CD4-positive, alpha-beta T cell treated with Interleukin-6 for 4 hours (primary cell): ENCODE results near the gene PTPRG.
A peak's percentile ranks its signal among the peaks of the same experiment; 100 is the strongest.

ENCODE experiments used
- DNase-seq: peaks from one replicate; pipeline ENCODE4 v3.0.0-alpha.2; 2020; ENCODE audit warnings: mixed read lengths

Gene PTPRG

GRCh38 chr3:62261121-62261520 lies 699.8 kb downstream of the PTPRG start:
- DNase-seq: no peak

DNA sequence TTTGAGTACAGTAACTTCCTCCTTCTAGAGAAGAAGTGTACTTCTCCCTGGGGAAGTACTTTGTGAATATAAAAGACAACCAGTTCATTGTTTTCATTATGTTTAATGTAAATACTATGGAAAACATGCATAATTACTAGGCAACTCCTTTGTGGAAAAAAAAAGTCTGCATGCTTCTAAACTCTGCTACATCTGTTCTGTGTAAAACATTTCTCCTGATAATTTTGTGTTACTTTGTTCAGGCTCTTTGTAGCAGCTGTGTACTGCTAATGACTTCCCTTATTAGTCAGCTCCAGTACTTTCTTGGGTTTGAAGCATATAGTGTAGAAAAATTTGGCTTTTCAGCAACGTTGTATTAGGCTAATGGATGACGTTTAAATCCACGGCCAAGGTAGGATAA lies 700.4 kb downstream of the PTPRG start:
- DNase-seq: no peak

- DNase-seq: no peak
Measured at GRCh38 chr3:62265528-62265927, 704.2 kb downstream of the PTPRG start.

- no peak for DNase-seq
Measured at GRCh38 chr3:62266668-62267283, 705.4 kb downstream of the PTPRG start.

DNA sequence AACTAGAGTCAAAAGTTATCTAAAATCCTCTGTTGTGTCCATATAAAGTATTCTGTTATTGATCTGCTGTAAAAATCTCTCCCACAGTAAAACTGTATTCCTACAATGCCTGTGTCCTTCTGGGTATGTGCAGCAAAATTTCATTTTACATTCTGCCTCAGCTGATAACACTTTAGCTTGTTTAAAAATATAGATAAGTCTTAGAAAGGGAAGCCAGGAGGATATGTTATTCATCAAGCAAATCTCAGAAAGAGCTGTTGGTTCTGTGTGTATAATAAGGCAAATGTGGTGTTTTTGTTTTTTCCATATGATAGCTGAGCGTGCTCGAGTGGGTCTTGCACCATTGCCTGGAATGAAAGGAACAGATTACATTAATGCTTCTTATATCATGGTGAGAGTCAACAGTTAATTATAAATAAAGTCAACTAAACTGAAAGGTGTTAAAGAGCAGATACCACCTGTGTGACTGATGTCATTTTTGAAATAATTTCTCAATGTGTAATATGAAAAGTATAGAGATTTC lies 715.3 kb downstream of the PTPRG start:
- DNase-seq: no peak

- DNase-seq: no peak
Measured at GRCh38 chr3:62277450-62277849, 716.1 kb downstream of the PTPRG start.

DNA sequence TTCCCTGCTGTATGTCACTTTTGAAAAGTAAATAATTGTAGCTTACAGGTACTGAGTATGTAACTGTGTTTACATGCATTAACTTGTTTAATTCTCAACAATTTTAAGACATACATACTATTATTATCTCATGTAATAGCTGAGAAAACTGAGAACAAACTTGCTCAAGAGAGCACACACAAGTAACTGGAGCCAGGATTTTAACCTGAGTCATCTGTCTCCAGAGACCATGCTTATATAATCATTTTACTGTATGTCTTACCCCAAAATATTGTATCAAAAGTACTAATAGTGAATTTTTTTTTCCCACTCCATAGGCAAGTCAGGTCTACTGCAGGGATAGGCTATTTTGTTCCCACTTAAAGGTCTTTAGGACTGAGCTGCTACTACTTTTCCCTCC lies 716.6 kb downstream of the PTPRG start:
- DNase-seq: no peak

DNA sequence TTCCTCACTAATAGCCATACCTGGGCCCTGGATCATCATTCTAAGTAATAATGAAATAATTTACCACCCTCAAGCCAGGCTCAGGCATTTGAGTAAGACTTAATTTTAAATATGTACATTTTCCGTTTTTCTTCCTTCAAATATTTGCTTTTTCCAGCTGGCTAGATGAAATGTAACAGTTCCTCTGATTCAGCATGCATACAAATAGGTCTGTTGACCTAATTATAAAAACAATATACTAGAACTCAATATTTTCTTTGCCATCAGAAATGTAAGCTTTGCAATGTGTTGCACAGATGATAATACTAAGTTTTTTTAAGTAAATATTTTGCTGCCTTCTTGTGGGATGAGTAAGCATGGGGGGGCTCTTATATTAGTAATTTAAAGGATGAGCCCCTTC lies 720.4 kb downstream of the PTPRG start:
- DNase-seq: no peak

DNA sequence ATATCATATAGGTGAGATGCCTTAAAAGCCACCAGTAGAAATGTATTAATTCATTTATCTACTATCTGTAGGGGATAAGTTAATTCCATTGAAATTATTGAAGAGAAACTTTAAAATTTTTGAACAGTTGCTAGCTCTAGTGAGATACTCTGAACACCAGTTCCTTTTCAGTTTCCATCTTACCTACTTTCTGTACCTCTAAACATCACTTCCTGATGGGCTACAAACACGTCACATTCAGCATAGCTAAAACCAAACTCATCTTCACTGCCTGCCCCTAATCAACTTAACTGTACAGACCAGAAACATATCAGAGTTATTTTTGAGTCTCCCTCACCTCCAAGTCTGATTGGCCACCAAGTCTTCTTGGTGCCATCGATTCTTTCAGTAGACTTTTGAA lies 723.1 kb downstream of the PTPRG start:
- no peak for DNase-seq

DNA sequence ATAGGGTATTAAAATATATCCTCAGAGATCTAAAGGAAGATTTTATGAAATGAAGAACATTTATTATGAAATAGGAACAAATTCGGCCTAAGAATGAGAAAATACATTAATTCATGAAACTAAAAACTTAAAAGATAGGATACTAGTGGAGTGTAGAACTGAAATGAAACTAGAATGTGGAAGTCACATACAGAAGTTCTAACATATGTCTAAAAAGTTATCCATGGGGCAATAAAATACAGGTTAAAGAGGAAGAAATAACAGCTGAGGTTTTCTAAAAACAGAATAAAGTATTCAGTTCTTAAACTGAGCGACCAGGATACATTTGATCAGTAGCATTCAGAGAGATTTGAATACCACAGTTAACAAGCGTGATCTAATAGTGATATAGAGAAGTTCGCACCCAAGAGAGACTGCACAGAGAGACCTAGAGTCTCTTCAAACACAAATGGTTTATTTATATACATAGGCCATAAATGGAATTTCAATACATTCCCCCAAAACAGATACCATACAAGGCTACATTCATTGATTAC lies 726.1 kb downstream of the PTPRG start:
- no peak for DNase-seq

DNA sequence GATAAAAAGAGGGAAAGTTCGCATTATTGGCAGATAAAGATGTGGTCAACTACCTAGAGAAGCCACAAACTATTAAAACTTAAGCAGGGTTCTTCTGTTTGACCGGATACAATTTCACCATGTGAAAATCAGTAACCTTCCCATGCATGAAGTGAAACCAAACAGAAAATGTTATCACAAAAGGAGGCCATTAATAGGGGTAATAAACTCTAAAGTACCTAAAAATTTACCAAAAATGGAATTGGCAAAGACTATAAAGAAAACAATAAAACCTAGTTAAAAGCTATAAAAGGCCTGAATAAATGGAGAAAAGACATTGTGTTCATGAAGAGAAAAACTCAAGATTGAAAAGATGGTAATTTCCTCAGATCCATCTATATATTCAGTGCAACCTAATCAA lies 728.6 kb downstream of the PTPRG start:
- no peak for DNase-seq

- no peak for DNase-seq
Measured at GRCh38 chr3:62293051-62293780, 731.8 kb downstream of the PTPRG start.

GRCh38 chr3:62295571-62295970 lies 734.2 kb downstream of the PTPRG start:
- no peak for DNase-seq

DNA sequence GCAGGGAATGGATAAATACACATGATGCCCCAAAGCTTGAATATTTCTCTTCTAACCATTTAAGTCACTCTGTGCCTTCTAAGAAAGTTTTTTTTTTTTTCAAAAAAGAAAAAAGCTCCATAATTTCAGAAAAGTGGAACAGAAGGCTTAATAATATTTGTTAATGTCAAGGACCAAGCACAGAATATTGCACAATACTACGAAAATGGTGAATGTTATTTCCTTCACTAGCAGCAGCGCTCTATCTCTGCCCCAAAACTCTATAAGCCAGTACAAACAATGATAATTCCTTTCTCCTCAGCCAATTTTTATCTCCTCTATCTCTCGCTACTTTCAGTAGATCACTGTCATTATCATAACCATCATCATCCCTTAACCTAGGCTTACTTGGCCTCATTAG lies 739.2 kb downstream of the PTPRG start:
- no peak for DNase-seq

DNA sequence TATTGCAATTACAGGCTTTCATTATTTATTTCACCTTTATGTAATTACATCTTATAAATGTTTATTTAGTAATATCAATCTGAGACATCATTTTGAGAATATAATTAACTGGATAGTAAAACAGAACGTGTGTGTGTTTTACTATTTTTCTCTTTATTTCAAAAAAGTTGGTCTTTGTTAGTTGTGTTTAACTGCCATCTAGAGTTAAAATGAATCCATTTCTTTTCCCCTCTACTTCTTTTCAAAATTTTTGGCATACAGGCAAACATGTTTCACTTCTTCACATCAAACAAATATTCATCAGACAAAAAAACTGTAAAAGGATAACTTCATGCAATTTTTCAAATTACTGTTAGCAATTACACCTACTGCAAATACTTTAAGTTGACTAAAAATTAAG lies 750.8 kb downstream of the PTPRG start:
- DNase-seq: no peak

- no peak for DNase-seq
Measured at GRCh38 chr3:62316525-62316924, 755.2 kb downstream of the PTPRG start.

GRCh38 chr3:62318365-62318751 lies 757.0 kb downstream of the PTPRG start:
- no peak for DNase-seq

GRCh38 chr3:62318752-62319569 lies 757.6 kb downstream of the PTPRG start:
- DNase-seq: peak; percentile 58

GRCh38 chr3:62319570-62320243 lies 758.3 kb downstream of the PTPRG start:
- DNase-seq: no peak

DNA sequence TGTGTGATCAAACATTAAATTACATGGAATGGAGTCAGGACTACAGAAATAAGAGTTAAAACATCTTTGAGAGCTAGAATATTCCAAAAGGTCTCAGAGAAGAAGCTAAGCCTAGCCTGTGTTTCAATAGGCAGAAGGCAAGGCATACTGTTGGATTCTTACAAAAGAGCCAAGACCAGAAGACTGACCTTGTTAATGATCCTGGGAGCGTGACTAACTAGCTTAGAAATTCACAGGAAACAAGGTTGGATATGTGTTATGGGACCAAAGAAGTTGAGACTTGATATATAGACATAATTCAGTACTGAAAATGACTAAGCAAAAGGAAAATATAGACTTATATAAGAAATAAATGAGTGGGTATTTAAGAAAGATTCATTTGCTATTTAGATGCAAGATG lies 761.9 kb downstream of the PTPRG start:
- DNase-seq: no peak

DNA sequence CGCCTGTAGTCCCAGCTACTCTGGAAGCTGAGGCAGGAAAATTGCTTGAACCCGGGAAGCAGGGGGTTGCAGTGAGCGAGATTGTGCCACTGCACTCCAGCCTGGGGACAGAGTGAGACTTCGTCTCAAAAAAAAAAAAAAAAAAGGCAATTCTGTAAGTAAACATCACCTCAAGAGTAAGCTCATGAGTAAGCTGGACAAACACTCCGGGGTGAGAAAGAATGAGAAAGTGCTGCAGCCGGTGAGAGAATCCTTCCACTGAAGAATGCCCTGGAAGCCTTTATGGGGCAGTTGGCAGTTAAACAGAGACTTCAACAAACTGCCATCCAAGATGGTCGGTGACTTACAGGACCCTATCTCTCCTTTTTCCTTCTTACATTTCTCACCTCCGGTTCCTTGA lies 764.5 kb downstream of the PTPRG start:
- no peak for DNase-seq

DNA sequence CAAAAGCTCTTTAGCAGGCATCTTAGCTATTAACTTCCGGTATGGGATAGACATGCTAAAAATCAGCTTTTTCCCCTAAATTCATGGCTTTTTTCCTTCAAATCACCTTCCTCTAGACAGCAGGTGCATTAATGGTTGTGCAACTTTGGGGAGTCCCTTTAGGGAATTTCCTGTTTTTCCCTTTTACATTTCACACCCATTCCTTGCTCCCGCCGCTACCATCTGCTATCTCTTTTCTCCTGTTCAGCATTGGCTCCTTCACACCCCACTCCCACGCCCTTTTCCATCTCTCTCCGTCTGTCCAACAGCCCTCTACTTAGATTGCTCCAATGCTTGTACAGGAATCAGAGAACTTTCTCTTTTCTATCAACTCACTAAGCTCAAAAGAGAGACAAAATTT lies 768.6 kb downstream of the PTPRG start:
- no peak for DNase-seq

DNA sequence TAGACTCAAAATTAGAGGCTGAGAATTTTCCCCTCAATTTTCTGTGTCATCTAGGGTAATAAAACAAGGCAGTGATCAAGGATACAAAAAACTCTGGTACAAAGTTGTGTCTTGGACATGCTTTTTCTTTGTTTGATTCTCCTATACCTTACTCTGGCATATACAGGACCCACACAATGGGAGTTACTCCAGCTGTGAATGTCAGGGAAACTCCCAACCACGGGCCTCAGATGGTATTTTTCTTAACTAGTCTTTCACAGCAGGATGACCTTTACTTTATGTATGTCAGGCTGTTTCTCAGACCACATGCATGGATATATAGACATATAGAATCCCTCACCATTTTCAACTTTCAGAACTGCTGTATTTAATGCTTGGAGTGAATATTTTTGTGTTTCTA lies 770.6 kb downstream of the PTPRG start:
- DNase-seq: no peak
